Testis (tissue), 2 donors: ENCODE measurements around the gene PIP4K2A.

Source experiments
- CTCF ChIP-seq, 3 experiments: fragments of 450-650 bp in 2 of 3; fragments of 200-600 bp in 1 of 3; sonication (generic) in 1 of 3; IDR thresholded peaks; one replicate each; pipeline ENCODE4 v1.5.1; 2016 to 2019; ENCODE audit warnings: antibody characterized with exemption in 3 of 3, mild to moderate bottlenecking in 2 of 3, moderate library complexity in 1 of 3
- POLR2A ChIP-seq: fragments of 450-650 bp; IDR thresholded peaks from one replicate; pipeline ENCODE4 v1.6.1; 2017; ENCODE audit warnings: antibody characterized with exemption, mild to moderate bottlenecking, moderate library complexity

- TF ChIP-seq POLR2A (no peak), CTCF (IDR thresholded peaks at IDR 0.05) (no peak)
Measured at GRCh38 chr10:22622242-22622806, 92.1 kb downstream of the PIP4K2A start.
